GM06990 (cell line): Measurements from ENCODE around the gene RPTOR.

Experiments
- DNase-seq: peaks from one replicate; pipeline ENCODE4 v3.0.0-alpha.2; 2011; ENCODE audit not compliant: insufficient read length; ENCODE audit errors: extremely low read depth
- H3K27me3 ChIP-seq: replicated peaks from 2 replicates; pipeline ENCODE4 v1.6.0; 2011; ENCODE audit warnings: low read length; ENCODE audit not compliant: control insufficient read depth, insufficient read depth
- H3K36me3 ChIP-seq: 2 replicates; pipeline ENCODE4 v1.5.1; 2011; ENCODE audit warnings: low read length; ENCODE audit not compliant: control insufficient read depth, insufficient read depth
- H3K4me3 ChIP-seq: replicated peaks from 2 replicates; pipeline ENCODE4 v1.5.1; 2011; ENCODE audit warnings: low read depth, mild to moderate bottlenecking, control low read depth, low read length
- TF ChIP-seq, protein P1 (sequence below): IDR thresholded peaks from 2 replicates; pipeline ENCODE4 v1.5.1; 2011; ENCODE audit warnings: low read length, control low read depth, mild to moderate bottlenecking, inconsistent platforms; ENCODE audit not compliant: insufficient read depth, poor library complexity, severe bottlenecking

The RPTOR gene

DNA sequence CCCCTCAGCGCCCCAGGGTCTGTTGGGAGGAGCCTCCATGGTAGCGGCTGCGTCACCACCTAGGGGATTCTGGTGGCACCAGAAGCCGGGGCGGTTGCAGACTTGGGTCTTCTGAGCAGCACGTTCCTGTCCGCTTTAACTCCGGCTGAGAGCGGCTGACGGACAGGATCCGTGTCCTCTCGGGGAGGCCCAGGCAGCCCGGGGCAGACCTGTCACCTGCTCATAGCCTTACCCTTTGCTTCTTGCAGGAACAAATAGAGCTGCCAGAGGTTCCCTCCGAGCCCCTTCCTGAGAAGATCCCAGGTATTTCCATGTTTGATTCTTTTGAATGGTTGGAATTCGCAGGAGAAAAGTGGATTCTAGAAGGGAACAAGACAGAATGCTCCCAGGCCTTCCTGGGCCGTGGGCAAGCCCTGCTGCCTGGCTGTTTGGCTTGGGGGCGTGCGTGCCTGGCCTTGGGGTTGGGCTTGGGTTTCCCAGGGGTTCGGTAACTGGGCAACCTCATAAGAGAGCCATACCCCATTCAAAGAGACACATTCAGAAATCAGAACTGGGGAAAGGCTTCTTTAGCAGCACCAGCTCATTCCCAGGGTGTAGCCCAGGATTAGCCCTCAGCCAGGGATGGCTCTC is 453.6 kb downstream of the RPTOR start:
- TF ChIP-seq, protein P1, sequence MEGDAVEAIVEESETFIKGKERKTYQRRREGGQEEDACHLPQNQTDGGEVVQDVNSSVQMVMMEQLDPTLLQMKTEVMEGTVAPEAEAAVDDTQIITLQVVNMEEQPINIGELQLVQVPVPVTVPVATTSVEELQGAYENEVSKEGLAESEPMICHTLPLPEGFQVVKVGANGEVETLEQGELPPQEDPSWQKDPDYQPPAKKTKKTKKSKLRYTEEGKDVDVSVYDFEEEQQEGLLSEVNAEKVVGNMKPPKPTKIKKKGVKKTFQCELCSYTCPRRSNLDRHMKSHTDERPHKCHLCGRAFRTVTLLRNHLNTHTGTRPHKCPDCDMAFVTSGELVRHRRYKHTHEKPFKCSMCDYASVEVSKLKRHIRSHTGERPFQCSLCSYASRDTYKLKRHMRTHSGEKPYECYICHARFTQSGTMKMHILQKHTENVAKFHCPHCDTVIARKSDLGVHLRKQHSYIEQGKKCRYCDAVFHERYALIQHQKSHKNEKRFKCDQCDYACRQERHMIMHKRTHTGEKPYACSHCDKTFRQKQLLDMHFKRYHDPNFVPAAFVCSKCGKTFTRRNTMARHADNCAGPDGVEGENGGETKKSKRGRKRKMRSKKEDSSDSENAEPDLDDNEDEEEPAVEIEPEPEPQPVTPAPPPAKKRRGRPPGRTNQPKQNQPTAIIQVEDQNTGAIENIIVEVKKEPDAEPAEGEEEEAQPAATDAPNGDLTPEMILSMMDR: no peak

DNA sequence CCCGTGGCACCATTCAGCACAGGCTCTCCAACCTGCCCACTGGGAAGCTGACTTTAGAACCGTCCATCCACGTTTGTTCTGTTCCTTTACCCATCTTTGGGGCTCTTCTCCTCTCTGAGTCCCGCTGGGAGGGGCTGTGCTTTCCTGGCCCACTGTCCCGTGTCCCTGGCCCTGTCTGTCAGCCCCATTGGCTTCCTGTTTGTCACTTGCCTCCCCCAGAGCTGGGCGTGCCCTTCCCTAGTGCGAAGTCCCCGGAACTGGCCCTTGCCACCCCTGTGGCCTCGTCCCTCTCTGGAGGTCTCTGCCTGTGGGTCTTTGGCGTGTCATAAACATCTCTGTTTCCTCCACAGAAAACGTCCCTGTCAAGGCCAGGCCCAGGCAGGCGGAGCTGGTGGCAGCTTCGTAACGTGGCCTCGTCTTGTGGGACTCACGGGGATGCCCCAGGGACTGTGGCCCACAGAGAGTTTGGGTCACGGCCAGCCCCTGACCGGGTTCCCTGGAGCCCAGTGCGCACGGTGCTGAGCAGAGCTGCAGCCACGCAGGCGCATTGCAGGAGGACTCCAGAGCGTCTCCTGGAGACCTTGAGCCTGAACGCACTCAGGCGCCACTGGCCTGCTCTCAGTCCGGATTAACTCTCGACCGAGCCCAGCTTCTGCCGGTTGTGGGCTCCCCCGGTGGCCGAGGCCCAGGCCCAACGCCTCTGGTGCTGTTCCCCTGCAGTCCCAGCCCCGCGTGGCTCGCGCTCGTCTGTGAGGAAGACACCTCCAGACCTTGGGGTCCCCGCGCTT is 454.3 kb downstream of the RPTOR start:
- DNase-seq: no peak
- TF ChIP-seq, protein P1: no peak
- Histone ChIP-seq H3K27me3 (no peaks in the 10 kb centered on the region; the same call in 1 of the 2 replicates), H3K4me3 (no peak overlapping the region), H3K36me3 (peaks cover 15% of the 10 kb centered on the region)

More for the DNA sequence above, 453.6 kb downstream of the RPTOR start:
- H3K27me3 ChIP-seq: no peaks in the 10 kb centered on the region
- H3K4me3 ChIP-seq: no peak overlapping the region
- peaks cover 15% of the 10 kb centered on the region for H3K36me3 ChIP-seq
- no peak for DNase-seq

DNA sequence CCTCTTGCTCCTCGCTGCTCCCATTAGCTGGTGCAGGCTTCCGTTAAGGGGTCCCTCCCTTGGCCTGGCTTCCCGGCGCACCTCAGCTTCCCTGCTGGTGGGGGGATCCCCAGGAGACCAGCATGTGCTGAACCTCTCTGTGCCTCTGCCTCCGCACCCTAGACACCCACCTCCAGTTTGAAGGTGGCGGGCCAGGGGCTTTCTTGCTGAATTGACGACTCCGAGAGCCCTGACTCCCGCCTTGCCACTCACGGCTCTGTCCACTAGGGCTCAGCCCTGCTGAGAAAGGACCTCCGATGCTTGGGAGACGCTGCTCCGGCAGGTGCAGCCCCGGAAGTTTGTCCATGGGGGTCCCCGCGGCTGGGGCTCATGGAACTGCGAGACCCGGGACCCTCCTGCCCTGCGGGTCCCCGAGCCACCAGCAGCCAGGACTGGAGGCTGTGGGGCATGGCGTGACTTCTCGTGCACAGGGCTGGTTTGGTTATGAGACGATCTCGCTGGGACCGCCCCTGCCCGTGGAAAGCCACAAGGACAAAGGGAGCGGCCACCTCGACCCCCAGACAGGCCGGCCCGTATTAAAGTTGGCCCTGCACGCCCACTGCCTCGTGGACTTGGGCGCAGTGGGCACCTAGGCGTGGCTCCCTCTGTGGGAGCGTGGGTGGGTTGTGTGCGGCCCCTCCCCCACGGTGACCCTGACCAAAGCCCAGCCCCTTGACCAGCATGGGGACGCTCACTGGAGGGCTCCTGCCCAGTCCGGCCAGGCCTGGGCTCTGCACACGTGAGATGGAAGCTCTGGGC is 455.1 kb downstream of the RPTOR start:
- H3K4me3 ChIP-seq: no peak overlapping the region
- TF ChIP-seq, protein P1: no peak
- H3K36me3 ChIP-seq: peaks cover 15% of the 10 kb centered on the region
- DNase-seq: no peak
- H3K27me3 ChIP-seq: no peaks in the 10 kb centered on the region; the same call in 1 of the 2 replicates

DNA sequence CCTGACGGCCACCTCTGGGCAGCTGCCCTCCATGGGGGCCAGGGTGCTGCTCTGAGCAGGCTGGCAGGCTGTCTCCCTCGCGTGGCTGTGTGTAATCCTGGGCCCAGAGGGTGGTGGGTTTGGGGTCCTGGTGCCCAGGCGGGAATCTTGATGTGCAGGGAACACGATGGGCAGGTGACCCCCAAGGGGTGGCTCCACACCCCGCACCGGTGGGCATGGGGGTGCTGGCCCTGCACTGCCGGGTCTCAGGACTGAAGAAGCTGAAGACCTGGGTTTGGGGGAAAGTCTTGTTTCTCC is 455.6 kb downstream of the RPTOR start:
- Histone ChIP-seq H3K4me3 (no peak overlapping the region), H3K27me3 (no peaks in the 10 kb centered on the region; the same call in 1 of the 2 replicates), H3K36me3 (peaks cover 14% of the 10 kb centered on the region)
- TF ChIP-seq, protein P1: no peak
- no peak for DNase-seq

DNA sequence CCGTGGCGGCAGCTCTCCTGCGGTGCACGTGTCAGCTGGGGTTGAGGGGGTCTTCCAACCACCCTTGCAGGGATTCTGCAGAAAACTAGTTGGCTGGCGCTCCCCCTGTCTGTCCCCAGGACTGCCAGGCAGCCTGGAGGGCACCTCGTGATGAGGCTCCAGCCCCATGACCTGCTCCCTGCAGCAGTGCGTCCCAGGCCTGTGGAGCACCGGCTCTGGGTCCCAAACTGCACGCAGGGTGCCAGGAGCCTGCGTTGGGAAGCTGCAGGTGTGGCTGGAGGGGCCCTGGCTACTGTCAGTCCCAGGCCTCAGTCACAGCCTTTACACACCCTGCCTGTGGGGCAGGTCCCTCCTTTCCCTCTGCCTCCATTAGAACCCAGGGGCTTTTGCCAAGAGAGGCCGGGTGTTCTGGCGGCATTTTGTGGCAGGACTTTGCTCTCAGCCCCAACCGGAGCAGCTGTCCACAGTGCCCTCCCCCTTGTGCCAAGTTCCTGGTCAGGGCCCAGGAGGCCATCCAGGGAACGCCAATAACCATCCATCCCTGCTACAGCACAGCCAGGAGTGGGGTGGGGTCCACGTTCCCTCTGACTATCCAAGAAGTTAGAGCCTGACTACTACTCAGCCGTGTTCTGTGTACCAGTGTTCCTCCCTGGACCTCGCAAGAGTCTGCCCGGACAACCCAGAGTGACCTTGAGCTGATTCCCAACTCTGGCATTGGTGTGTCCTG is 456.2 kb downstream of the RPTOR start:
- Histone ChIP-seq H3K27me3 (no peaks in the 10 kb centered on the region; the same call in 1 of the 2 replicates), H3K4me3 (no peak overlapping the region), H3K36me3 (peaks cover 13% of the 10 kb centered on the region)
- TF ChIP-seq, protein P1: no peak
- DNase-seq: no peak
